GM19193 (cell line): ENCODE data around the gene ARAP1.

Experiments used
- POLR2A ChIP-seq: IDR thresholded peaks from 4 replicates; pipeline ENCODE4 v1.6.1; 2011; ENCODE audit not compliant: insufficient read depth, insufficient read length; ENCODE audit errors: extremely low read depth

The ARAP1 gene

GRCh38 chr11:72702577-72703241, 49.5 kb downstream of the ARAP1 start:
- TF ChIP-seq POLR2A = no peak

GRCh38 chr11:72702096-72702495, 50.1 kb downstream of the ARAP1 start:
- no peak for TF ChIP-seq POLR2A

- no peak for TF ChIP-seq POLR2A
Observed at GRCh38 chr11:72701466-72701865, 50.7 kb downstream of the ARAP1 start.

- TF ChIP-seq POLR2A = no peak
Observed at GRCh38 chr11:72700146-72700545, 52.1 kb downstream of the ARAP1 start.

- TF ChIP-seq POLR2A = no peak
Observed at GRCh38 chr11:72697814-72698213, 54.4 kb downstream of the ARAP1 start.

GRCh38 chr11:72696866-72697700, 55.1 kb downstream of the ARAP1 start:
- no peak for TF ChIP-seq POLR2A

DNA sequence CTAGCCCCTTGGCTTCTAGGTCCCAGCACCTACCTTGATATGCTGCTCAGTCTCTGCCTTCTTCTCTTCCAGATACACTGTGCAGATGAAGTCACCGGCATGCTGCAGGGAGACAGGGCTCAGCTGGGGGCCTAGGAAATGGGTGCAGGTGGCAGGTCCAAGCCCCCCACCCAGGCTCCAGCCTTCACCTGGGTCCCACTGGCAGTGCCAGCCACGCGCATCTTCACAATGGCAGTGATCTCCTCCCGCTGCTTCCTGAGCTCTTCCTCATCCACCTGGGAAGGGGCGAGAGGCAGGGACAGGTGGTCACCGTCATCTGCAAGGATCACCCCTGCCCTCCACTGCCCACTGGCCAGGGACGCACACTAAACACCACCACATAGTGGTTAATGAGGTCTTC, 56.9 kb downstream of the ARAP1 start:
- TF ChIP-seq POLR2A = no peak

- TF ChIP-seq POLR2A = no peak
Observed at GRCh38 chr11:72693271-72693968, 58.8 kb downstream of the ARAP1 start.

DNA sequence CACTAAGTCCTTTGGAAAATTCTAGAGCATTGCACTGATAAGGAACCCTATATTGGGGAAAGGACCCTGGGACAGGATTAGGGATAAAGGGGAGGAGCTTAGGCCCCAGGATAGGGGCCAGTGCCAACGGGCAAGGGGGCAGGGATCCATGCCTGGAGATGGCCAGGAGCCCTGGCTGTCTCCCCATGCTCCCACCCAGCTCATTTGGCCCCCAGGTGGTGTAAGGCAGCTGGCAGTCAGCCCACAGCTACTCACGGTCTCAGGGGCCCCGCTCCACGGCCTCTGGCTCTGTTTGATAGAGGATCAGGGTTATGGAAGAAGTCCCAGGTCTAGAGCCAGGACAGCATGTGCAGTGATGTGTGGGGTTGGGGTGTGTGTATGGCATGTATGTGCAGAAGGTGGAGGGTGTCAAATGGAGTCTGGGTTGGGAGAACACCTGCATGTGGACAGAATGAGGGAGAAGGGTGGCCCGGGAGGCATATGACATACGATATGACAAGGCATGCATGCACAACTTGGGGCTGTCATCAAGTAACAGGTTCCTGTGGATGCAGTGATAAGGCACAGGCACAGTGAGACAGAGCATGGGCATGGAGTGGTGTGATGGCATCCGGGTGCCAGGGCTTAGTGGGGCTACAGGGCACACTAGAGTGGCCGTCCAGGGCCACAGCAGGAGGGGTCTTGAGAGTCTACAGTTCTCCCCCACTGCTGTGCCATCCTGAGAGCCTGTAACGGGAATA, 59.5 kb downstream of the ARAP1 start:
- TF ChIP-seq POLR2A = no peak

DNA sequence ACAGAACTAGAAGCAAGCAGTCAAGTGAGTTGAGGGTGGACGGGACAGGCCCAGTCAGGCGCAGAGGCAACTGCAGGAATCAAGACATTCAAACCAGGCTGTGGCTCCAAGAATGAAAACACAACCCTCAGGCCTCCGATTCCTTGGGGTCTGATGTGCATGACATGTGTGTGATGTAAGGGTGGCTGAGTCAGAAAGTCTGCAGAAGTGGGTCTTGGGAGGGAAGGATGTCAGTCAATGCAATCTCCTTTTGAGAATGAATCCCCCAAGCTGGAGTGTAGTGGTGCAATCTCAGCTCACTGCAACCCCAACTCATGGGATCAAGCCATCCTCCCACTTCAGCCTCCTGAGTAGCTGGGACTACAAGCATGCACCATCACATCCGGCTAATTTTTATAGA, 62.0 kb downstream of the ARAP1 start:
- TF ChIP-seq POLR2A = no peak

DNA sequence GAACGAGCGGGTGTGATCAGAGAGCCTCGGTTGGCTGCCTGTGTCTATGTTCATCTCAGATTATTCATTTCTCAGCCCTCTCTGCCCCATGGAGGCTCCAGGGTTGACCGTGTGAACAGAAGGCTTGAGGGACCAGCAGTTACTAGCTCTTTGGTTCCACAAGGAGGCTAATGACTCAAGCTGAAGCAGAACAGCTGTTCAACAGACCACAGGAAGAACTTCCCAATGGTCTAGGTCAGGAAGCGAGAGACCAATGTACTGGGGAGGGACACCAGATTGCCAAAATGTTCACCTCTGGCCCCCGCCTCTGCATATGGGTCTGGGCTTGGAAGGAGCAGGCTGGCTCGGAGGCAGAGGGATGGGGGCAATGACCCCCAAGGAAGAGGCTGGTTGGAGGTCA, 63.3 kb downstream of the ARAP1 start:
- no peak for TF ChIP-seq POLR2A

DNA sequence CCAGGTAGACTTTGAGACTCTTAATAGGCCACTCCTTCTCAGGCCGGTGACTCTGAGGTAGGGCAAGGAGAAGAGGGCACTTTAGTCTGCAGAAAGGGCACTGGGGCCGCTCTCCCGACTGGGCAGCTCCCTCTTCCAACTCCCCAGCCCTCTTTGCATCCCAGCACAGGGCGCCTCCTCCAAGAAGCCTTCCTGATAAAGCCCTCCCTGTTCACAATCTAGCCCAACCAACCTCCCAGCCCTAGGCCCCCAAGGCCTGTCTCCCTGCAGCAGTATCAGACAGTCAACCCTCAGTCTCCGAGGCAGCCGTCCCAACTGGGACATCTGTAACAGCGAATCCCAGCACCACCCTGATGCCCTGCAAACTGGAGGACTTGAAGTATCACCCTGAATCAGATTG, 63.7 kb downstream of the ARAP1 start:
- no peak for TF ChIP-seq POLR2A

- TF ChIP-seq POLR2A = no peak
Observed at GRCh38 chr11:72687326-72687725, 64.9 kb downstream of the ARAP1 start.

GRCh38 chr11:72686639-72687220, 65.5 kb downstream of the ARAP1 start:
- no peak for TF ChIP-seq POLR2A
